ENCODE results near the gene SHROOM3. TPM values are rescaled to one million over a fixed set of nuclear protein-coding genes. Genes with fewer than 3 reads are reported as not detected.

The SHROOM3 gene
- total RNA-seq, 1 donor from 2014 or later, result 62.0 TPM

DNA sequence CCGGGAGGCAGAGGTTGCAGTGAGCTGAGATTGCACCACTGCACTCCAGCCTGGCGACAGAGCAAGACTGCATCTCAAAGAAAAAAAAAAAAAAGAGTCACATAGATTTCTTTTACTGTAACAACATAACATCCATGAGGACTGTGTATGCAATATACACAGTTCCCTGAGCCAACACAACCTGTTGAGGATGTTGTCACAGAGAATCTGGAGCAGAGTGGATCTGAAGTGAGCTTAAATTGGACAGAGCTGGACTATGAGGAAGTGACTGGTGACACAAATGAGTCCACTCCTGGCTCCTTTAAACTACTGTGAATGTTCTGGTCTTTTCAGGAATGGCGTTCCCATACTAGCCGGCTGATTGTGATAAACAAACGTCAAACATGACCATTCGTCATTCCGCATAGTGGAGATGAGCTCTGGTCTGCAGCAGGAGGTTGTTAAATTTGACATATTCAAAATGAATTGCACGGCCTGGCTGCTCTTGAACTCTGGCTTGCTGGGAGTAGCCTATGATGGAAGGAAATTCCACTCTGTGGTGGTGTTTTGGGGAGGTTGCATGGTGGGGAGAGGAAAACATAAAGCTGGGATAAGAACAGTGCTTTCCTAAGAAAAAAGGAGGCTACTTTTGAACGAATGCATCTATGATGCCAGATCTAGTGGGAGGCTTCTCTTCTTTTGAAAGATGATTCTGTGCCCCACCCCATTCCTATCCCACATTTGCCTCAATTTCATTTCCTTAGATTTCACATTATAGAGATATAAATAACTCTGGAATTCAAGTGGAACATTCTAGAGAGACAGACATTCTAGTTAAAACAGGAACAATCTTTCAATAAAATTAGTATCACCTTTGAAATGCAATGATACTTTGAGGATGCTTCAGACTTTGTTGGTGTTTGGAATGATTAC lies 149.5 kb downstream of the SHROOM3 start:
- peak; percentile 41 to 65 for ATAC-seq
- H3K4me3 ChIP-seq, result no peak overlapping the region
- no peak for DNase-seq
- peaks cover 4% of the 10 kb centered on the region for H3K27me3 ChIP-seq (ENCODE audit: low read depth)
- H3K36me3 ChIP-seq, result no peaks in the 10 kb centered on the region
- peaks cover 17% of the 10 kb centered on the region for H3K4me1 ChIP-seq
- intact Hi-C loops (cut with DNase I), result no loop called here
- peak overlapping the region; percentile 88 for H3K27ac ChIP-seq
- TF ChIP-seq CTCF (IDR thresholded peaks at IDR 0.05), result no peak
- H3K9me3 ChIP-seq, result no peaks in the 10 kb centered on the region

GRCh38 chr4:76585272-76585671 lies 150.2 kb downstream of the SHROOM3 start:
- intact Hi-C loops (cut with DNase I), result no loop called here
- H3K27me3 ChIP-seq (ENCODE audit: low read depth), result peaks cover 4% of the 10 kb centered on the region
- no peaks in the 10 kb centered on the region for H3K36me3 ChIP-seq
- H3K27ac ChIP-seq, result peak overlapping the region; percentile 88
- no peak for TF ChIP-seq CTCF (IDR thresholded peaks at IDR 0.05)
- DNase-seq (no peak), ATAC-seq (peak; percentile 25 to 29)
- H3K9me3 ChIP-seq, result no peaks in the 10 kb centered on the region
- no peak overlapping the region for H3K4me3 ChIP-seq
- peaks cover 17% of the 10 kb centered on the region for H3K4me1 ChIP-seq

GRCh38 chr4:76585897-76586360 lies 150.9 kb downstream of the SHROOM3 start:
- Histone ChIP-seq H3K4me1 (peaks cover 17% of the 10 kb centered on the region), H3K36me3 (no peaks in the 10 kb centered on the region), H3K27me3 (ENCODE audit: low read depth) (peaks cover 4% of the 10 kb centered on the region), H3K4me3 (peak overlapping the region; percentile 48), H3K9me3 (no peaks in the 10 kb centered on the region), H3K27ac (peak overlapping the region; percentile 88)
- TF ChIP-seq CTCF (IDR thresholded peaks at IDR 0.05), result no peak
- ATAC-seq (peak; percentile 90 to 91), DNase-seq (peak; percentile 92)
- intact Hi-C loops (cut with DNase I), result no loop called here

- peaks cover 21% of the 10 kb centered on the region for H3K4me1 ChIP-seq
- DNase-seq (no peak), ATAC-seq (no peak)
- H3K27ac ChIP-seq, result peak overlapping the region; percentile 88
- no peaks in the 10 kb centered on the region for H3K36me3 ChIP-seq
- H3K4me3 ChIP-seq, result peak overlapping the region; percentile 48
- intact Hi-C loops (cut with DNase I), result no loop called here
- no peaks in the 10 kb centered on the region for H3K9me3 ChIP-seq
- peaks cover 4% of the 10 kb centered on the region for H3K27me3 ChIP-seq (ENCODE audit: low read depth)
- TF ChIP-seq CTCF (IDR thresholded peaks at IDR 0.05), result no peak
Observed at GRCh38 chr4:76588274-76588673, 153.2 kb downstream of the SHROOM3 start.

GRCh38 chr4:76589402-76589801 lies 154.4 kb downstream of the SHROOM3 start:
- intact Hi-C loops (cut with DNase I), result no loop called here
- DNase-seq, result no peak
- peak; percentile 74 to 82 for ATAC-seq
- no peaks in the 10 kb centered on the region for H3K36me3 ChIP-seq
- H3K4me3 ChIP-seq, result no peak overlapping the region
- TF ChIP-seq CTCF (IDR thresholded peaks at IDR 0.05), result no peak
- peak overlapping the region; percentile 88 for H3K27ac ChIP-seq
- H3K27me3 ChIP-seq (ENCODE audit: low read depth), result peaks cover 4% of the 10 kb centered on the region
- peaks cover 21% of the 10 kb centered on the region for H3K4me1 ChIP-seq
- no peaks in the 10 kb centered on the region for H3K9me3 ChIP-seq
